Upper lobe of left lung (tissue), 6 donors: ENCODE results near the gene B3GNT5. TPM values are rescaled to one million over a fixed set of nuclear protein-coding genes. Genes with fewer than 3 reads are reported as not detected.

Experiments
- ATAC-seq, 2 donors: fragments of 200-7000 bp; cut with Tn5 transposase; one replicate each; pipeline ENCODE4 v1.9.1; 2022; ENCODE audit warnings: mild to moderate bottlenecking in 2 of 2, moderate library complexity in 2 of 2; ENCODE audit not compliant: low FRiP score in 2 of 2
- DNase-seq, 2 donors: peaks; one replicate each; pipeline ENCODE4 v3.0.0-alpha.2; 2019 to 2020
- H3K27ac ChIP-seq, 4 donors: fragments of 200-600 bp; sonication (generic); one replicate each; pipeline ENCODE4 v1.5.1; 2016 to 2019
- H3K27me3 ChIP-seq, 4 donors: fragments of 200-600 bp; sonication (generic); one replicate each; pipeline ENCODE4 v1.5.1; 2017 to 2019
- H3K36me3 ChIP-seq, 4 donors: fragments of 200-600 bp; sonication (generic); one replicate each; pipeline ENCODE4 v1.5.1; 2016 to 2019
- H3K4me1 ChIP-seq, 4 donors: fragments of 200-600 bp; sonication (generic); one replicate each; pipeline ENCODE4 v1.5.1; 2018 to 2019
- H3K4me3 ChIP-seq, 4 donors: fragments of 200-600 bp; sonication (generic); one replicate each; pipeline ENCODE4 v1.5.1; 2017 to 2019; ENCODE audit warnings: mild to moderate bottlenecking in 2 of 4, moderate library complexity in 1 of 4
- H3K9me3 ChIP-seq, 4 donors: fragments of 200-600 bp; sonication (generic); one replicate each; pipeline ENCODE4 v1.5.1; 2018 to 2019
- EP300 ChIP-seq, 4 donors: sonication (generic); formaldehyde crosslinking; IDR thresholded peaks; one replicate each; pipeline ENCODE4 v1.5.1; 2017; ENCODE audit warnings: antibody characterized with exemption in 4 of 4, control low read depth in 2 of 4
- POLR2A ChIP-seq, 4 donors: fragments of 450-650 bp; IDR thresholded peaks; one replicate each; pipeline ENCODE4 v1.5.1; 2016 to 2017; ENCODE audit warnings: antibody characterized with exemption in 4 of 4, mild to moderate bottlenecking in 2 of 4
- POLR2AphosphoS5 ChIP-seq, 2 donors: sonication (generic); formaldehyde crosslinking; IDR thresholded peaks; one replicate each; pipeline ENCODE4 v1.5.1; 2017; ENCODE audit warnings: antibody characterized with exemption in 2 of 2
- WGBS, 2 donors: methylation state at CpG; one replicate each; pipeline ENCODE4 v1.1.5; 2017 to 2018; 5-methylcytosine and 5-hydroxymethylcytosine counted together
- total RNA-seq, 6 donors: library from RNA; depleted of rRNA in 4 of 6; stranded (reverse); fragments of >200 nt in 4 of 6; gene quantifications; one replicate each; pipeline versions ENCODE4 v1.1.0 to v1.2.1, GENCODE V29; 2016 to 2021
- TF ChIP-seq, protein P1 (sequence below), 6 experiments: fragments of 450-650 bp in 4 of 6; fragments of 200-600 bp in 2 of 6; sonication (generic) in 2 of 6; IDR thresholded peaks; one replicate each; pipeline ENCODE4 v1.5.1; 2016 to 2019; ENCODE audit warnings: antibody characterized with exemption in 6 of 6
- donor health status: DM: no; HTN: no; CAD: no; lungs with moderate emphysema.
- donor health status: DM: no; HTN: yes; CAD: no; lungs with severe emphysema.

The B3GNT5 gene
- total RNA-seq, 6 donors from 2014 or later = 15.7 to 44.5 (median 28.3) TPM

DNA sequence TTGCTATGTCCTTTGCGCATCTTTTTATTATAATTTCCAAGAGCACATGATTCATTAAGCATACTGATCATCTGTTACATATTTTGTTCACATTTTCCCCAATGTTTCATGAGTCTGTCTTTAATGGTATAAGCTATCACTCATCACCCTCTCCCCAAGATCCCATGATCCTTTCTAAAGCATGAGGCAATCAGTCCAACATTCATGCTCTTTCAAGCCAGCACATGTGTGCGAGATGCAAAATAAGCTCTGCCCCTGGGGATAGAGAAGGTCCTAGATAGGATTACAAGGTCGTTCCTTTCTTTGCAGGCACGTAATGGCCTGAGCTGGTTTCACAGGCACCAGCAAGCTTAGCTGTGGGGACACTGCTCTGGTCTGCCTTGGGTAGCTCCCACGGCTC lies 32.2 kb upstream of the B3GNT5 start:
- H3K9me3 ChIP-seq = no peaks in the 10 kb centered on the region
- H3K27me3 ChIP-seq = no peaks in the 10 kb centered on the region
- no peak overlapping the region for H3K4me3 ChIP-seq
- WGBS, 2 donors = 72 to 80% methylated on average over 5 of the region's 5 CpGs
- DNase-seq (no peak), ATAC-seq (no peak)
- no peaks in the 10 kb centered on the region for H3K36me3 ChIP-seq
- no peaks in the 10 kb centered on the region for H3K4me1 ChIP-seq
- no peak for TF ChIP-seq POLR2A (IDR thresholded peaks at IDR 0.05)
- TF ChIP-seq EP300 (IDR thresholded peaks at IDR 0.05) = no peak
- TF ChIP-seq POLR2AphosphoS5 (IDR thresholded peaks at IDR 0.05) = no peak
- TF ChIP-seq, protein P1, sequence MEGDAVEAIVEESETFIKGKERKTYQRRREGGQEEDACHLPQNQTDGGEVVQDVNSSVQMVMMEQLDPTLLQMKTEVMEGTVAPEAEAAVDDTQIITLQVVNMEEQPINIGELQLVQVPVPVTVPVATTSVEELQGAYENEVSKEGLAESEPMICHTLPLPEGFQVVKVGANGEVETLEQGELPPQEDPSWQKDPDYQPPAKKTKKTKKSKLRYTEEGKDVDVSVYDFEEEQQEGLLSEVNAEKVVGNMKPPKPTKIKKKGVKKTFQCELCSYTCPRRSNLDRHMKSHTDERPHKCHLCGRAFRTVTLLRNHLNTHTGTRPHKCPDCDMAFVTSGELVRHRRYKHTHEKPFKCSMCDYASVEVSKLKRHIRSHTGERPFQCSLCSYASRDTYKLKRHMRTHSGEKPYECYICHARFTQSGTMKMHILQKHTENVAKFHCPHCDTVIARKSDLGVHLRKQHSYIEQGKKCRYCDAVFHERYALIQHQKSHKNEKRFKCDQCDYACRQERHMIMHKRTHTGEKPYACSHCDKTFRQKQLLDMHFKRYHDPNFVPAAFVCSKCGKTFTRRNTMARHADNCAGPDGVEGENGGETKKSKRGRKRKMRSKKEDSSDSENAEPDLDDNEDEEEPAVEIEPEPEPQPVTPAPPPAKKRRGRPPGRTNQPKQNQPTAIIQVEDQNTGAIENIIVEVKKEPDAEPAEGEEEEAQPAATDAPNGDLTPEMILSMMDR (IDR thresholded peaks at IDR 0.05) = no peak
- H3K27ac ChIP-seq = no peak overlapping the region

DNA sequence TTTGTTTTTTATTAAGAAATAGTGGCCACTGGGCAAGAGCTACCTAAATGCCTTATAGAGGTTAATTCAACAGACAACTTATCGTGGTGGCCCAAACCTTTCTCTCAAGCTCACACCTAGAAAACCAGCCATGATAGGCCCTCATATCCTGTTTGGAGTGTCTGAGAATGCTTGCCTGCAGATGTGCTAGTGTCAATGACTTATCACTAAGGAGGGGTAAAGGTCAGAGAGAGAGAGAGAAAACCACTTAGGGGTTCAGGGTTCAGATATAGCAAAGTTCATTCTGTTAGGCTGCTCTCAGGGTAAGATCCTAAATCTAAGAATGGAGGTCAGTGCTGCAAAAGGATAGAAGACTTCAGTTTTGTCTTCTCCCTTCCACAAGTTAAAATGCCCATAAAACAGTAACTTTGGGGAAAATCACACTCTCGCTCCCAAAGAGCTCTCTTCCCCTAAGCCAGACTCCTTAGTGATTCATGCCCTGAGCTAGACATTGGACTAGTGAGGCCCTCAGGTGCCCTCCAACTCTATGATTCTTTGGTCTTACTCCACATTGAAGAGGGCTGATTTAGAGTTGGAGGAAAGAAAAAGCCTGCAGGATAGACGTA lies 30.3 kb upstream of the B3GNT5 start:
- no peaks in the 10 kb centered on the region for H3K27me3 ChIP-seq
- H3K4me3 ChIP-seq = no peak overlapping the region
- 94 to 96% methylated on average over 3 of the region's 3 CpGs for WGBS, 2 donors
- DNase-seq (no peak), ATAC-seq (no peak)
- no peak overlapping the region for H3K27ac ChIP-seq
- H3K9me3 ChIP-seq = no peaks in the 10 kb centered on the region
- H3K36me3 ChIP-seq = no peaks in the 10 kb centered on the region
- H3K4me1 ChIP-seq = no peaks in the 10 kb centered on the region
- TF ChIP-seq POLR2AphosphoS5 (IDR thresholded peaks at IDR 0.05) = no peak
- no peak for TF ChIP-seq POLR2A (IDR thresholded peaks at IDR 0.05)
- TF ChIP-seq EP300 (IDR thresholded peaks at IDR 0.05) = no peak
- TF ChIP-seq, protein P1 (IDR thresholded peaks at IDR 0.05) = no peak

DNA sequence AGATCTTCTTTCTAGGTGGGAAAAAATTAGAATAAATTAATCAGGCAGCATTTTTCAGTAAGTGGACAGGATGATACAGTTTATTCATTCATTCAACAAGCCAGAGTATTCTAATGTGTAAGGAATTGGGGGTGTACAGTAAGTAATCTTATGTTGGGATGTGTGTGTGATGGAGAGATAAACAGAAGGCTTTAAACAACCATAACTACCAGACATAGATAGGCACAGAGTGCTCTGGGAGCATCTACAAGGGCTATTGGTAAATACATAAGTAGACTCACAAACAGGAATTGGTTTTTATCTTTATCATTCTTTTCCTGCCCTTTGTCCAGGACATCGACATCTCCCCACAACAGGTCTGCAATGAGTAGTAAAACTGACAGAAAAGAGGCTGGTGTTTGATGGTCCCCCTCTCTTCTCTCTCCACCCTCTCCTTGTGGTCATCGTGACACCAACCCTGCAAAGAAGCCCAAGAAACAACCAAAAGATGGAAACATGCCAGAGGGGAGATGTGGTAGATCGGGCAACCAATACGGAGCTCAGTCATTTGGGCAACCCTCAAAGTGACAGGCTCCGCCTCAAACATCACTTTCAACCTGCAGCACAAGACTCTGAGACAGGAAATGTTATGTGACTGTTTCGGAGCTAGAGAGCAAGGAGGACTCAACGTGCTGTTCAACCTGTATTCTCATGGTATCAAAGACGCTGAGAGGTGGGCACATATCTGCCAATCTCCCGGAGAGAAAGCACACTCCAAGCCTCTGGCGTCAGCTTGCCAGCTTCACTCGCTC lies 28.7 kb upstream of the B3GNT5 start:
- Histone ChIP-seq H3K36me3 (no peaks in the 10 kb centered on the region), H3K27ac (no peak overlapping the region), H3K4me3 (no peak overlapping the region), H3K27me3 (no peaks in the 10 kb centered on the region), H3K4me1 (no peaks in the 10 kb centered on the region), H3K9me3 (no peaks in the 10 kb centered on the region)
- no peak for TF ChIP-seq EP300 (IDR thresholded peaks at IDR 0.05)
- TF ChIP-seq POLR2A (IDR thresholded peaks at IDR 0.05) = no peak
- DNase-seq (no peak), ATAC-seq (no peak)
- WGBS, 2 donors = 40 to 64% methylated on average over 8 to 11 of the region's 11 CpGs

DNA sequence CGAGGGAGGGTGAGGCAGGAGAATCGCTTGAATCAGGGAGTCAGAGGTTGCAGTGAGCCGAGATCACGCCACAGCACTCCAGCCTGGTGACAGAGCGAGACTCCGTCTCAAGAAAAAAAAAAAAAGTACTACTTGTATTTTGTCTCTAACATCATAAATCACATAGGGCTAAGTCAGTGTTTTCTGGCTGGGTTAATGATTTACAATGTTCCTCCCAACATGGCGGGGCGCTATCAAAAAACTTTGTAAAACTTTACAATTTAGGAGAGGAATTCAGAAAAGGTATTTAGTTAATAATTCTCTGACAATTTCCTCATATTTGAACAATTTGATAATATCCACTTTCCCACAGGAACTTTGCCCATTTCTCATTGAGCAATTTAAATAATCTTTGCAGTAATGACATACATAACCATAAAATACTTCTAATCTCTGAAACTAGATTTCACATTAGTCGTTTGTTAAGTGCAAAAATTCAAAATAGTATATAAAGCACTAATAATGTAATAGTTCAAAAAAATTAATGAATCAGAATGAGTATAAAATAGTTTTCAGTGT lies 26.6 kb upstream of the B3GNT5 start:
- H3K27ac ChIP-seq = no peak overlapping the region
- TF ChIP-seq, protein P1 (IDR thresholded peaks at IDR 0.05) = no peak
- TF ChIP-seq POLR2AphosphoS5 (IDR thresholded peaks at IDR 0.05) (no peak), POLR2A (IDR thresholded peaks at IDR 0.05) (no peak), EP300 (IDR thresholded peaks at IDR 0.05) (no peak)
- no peak for ATAC-seq

DNA sequence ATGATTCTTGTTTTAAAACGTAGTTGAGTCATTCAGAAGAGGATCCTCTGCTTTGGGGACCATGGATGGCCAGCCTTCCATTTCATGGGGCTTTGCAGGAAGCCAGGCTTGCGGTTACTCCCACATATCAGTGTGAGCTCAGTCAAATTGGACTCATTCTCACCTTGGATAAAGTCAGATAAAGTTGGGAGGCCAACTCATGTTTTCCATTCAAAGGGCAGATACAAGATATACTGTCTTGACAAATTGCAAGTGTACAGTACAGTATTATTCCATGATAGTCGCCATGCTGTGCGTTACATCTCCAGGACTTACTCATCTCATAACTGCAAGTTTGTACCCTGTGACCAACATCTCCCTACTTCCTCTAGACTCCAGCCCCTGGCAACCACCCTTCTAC lies 25.5 kb upstream of the B3GNT5 start:
- no peak overlapping the region for H3K27ac ChIP-seq
- no peaks in the 10 kb centered on the region for H3K27me3 ChIP-seq
- WGBS, 2 donors = 92 to 93% methylated on average over 4 of the region's 4 CpGs
- H3K4me3 ChIP-seq = no peak overlapping the region
- ATAC-seq (no peak), DNase-seq (no peak)
- no peaks in the 10 kb centered on the region for H3K4me1 ChIP-seq
- TF ChIP-seq POLR2AphosphoS5 (IDR thresholded peaks at IDR 0.05) (no peak), EP300 (IDR thresholded peaks at IDR 0.05) (no peak), POLR2A (IDR thresholded peaks at IDR 0.05) (no peak)
- TF ChIP-seq, protein P1 (IDR thresholded peaks at IDR 0.05) = no peak
- H3K36me3 ChIP-seq = no peaks in the 10 kb centered on the region
- no peaks in the 10 kb centered on the region for H3K9me3 ChIP-seq

More for the DNA sequence above, 26.6 kb upstream of the B3GNT5 start:
- no peaks in the 10 kb centered on the region for H3K9me3 ChIP-seq
- WGBS, 2 donors = 66 to 73% methylated on average over 9 of the region's 9 CpGs
- no peak overlapping the region for H3K4me3 ChIP-seq
- no peak for DNase-seq
- no peaks in the 10 kb centered on the region for H3K27me3 ChIP-seq
- H3K36me3 ChIP-seq = no peaks in the 10 kb centered on the region
- H3K4me1 ChIP-seq = no peaks in the 10 kb centered on the region
